Myocyte (in vitro differentiated cells): ENCODE data around the gene FBXL19. TPM values are rescaled to one million over a fixed set of nuclear protein-coding genes. Genes with fewer than 3 reads are reported as not detected.
A peak's percentile ranks its signal among the peaks of the same experiment; 100 is the strongest.

Experiments used
- DNase-seq: peaks from one replicate; pipeline ENCODE4 v3.0.0-alpha.2; 2012; ENCODE audit warnings: low read depth
- microRNA counts: library from miRNA; unstranded; fragments of <30 nt; microRNA quantifications from one replicate; lab custom pipeline; 2016
- microRNA-seq: library from miRNA; unstranded; fragments of <30 nt; microRNA quantifications from one replicate; pipeline ENCODE4, GENCODE V29; 2016
- total RNA-seq: library from RNA; depleted of rRNA; stranded (reverse); fragments of >200 nt; gene quantifications from 2 replicates; pipeline ENCODE4 v1.2.3, GENCODE V29; 2014

FBXL19 gene
- total RNA-seq, 1 donor from 2014 or later = 11.6 TPM

GRCh38 chr16:30985401-30986128 lies 62.2 kb downstream of the FBXL19 start:
- DNase-seq = peak; percentile 96

GRCh38 chr16:30986129-30986991 lies 63.0 kb downstream of the FBXL19 start:
- DNase-seq = no peak

- no peak for DNase-seq
Observed at GRCh38 chr16:30987581-30988190, 64.3 kb downstream of the FBXL19 start.

GRCh38 chr16:30989469-30990047 lies 66.2 kb downstream of the FBXL19 start:
- no peak for DNase-seq

GRCh38 chr16:30990105-30990504 lies 66.7 kb downstream of the FBXL19 start:
- no peak for DNase-seq

GRCh38 chr16:30991052-30991451 lies 67.7 kb downstream of the FBXL19 start:
- no peak for DNase-seq

- DNase-seq = no peak
Observed at GRCh38 chr16:30992276-30992780, 69.0 kb downstream of the FBXL19 start.

GRCh38 chr16:30992931-30993816 lies 69.8 kb downstream of the FBXL19 start:
- no peak for DNase-seq

GRCh38 chr16:30995927-30996323 lies 72.6 kb downstream of the FBXL19 start:
- DNase-seq = no peak

GRCh38 chr16:30996324-30996984 lies 73.1 kb downstream of the FBXL19 start:
- no peak for DNase-seq

GRCh38 chr16:30996985-30997724 lies 73.8 kb downstream of the FBXL19 start:
- peak; percentile 81 for DNase-seq

- DNase-seq = peak; percentile 94
Observed at GRCh38 chr16:30997725-30998711, 74.6 kb downstream of the FBXL19 start.

MicroRNA genes within 50 kb of the gene (microRNA counts, 767-probe panel; counts per million panel counts)
- not detected for microRNA hsa-miR-762 (lab: Ali Mortazavi, UCI)

Small RNA genes within 50 kb of the gene (microRNA-seq; reads per million reads assigned to microRNA genes)
- gene MIR4519 (not detected), gene MIR762 (not detected)

Other genes with a start within 250 kb of the FBXL19 start
- gene SRCAP, start 224.4 kb upstream of the FBXL19 start, total RNA-seq = 13.9 TPM in 2 replicates
- gene PHKG2, start 175.1 kb upstream of the FBXL19 start, total RNA-seq = 34.4 and 42.1 TPM in 2 replicates
- 3.9 and 4.1 TPM in 2 replicates for gene CFAP119, start 161.5 kb upstream of the FBXL19 start, total RNA-seq
- gene RNF40, start 161.2 kb upstream of the FBXL19 start, total RNA-seq = 67.8 and 69.5 TPM in 2 replicates
- 24.3 and 28.7 TPM in 2 replicates for gene ZNF629, start 136.4 kb upstream of the FBXL19 start, total RNA-seq
- 25.4 and 35.4 TPM in 2 replicates for gene BCL7C, start 29.5 kb upstream of the FBXL19 start, total RNA-seq
- 4.2 and 5.6 TPM in 2 replicates for gene CTF1, start 27.0 kb upstream of the FBXL19 start, total RNA-seq
- 53.9 and 60.0 TPM in 2 replicates for gene ORAI3, start 25.5 kb downstream of the FBXL19 start, total RNA-seq
- 3.3 and 5.8 TPM in 2 replicates for gene SETD1A, start 34.2 kb downstream of the FBXL19 start, total RNA-seq
- gene HSD3B7, start 61.6 kb downstream of the FBXL19 start, total RNA-seq = 98.3 and 128 TPM in 2 replicates
- 0.86 and 1.3 TPM in 2 replicates for gene STX1B, start 87.1 kb downstream of the FBXL19 start, total RNA-seq
- gene STX4, start 110.0 kb downstream of the FBXL19 start, total RNA-seq = 47.3 and 51.0 TPM in 2 replicates
- gene ZNF668, start 150.7 kb downstream of the FBXL19 start, total RNA-seq = 45.4 and 65.3 TPM in 2 replicates
- gene ZNF646, start 150.8 kb downstream of the FBXL19 start, total RNA-seq = 17.6 and 29.6 TPM in 2 replicates
- gene PRSS53, start 165.4 kb downstream of the FBXL19 start, total RNA-seq = 3.9 and 4.1 TPM in 2 replicates
- gene VKORC1, start 171.2 kb downstream of the FBXL19 start, total RNA-seq = 143 and 171 TPM in 2 replicates
- gene BCKDK, start 184.8 kb downstream of the FBXL19 start, total RNA-seq = 158 and 239 TPM in 2 replicates
- 46.7 and 53.5 TPM in 2 replicates for gene KAT8, start 194.1 kb downstream of the FBXL19 start, total RNA-seq
- gene PRSS8, start 212.2 kb downstream of the FBXL19 start, total RNA-seq = 0.08 TPM in 1 of 2 replicates, not detected in the other
- 0.51 and 1.6 TPM in 2 replicates for gene PRSS36, start 226.5 kb downstream of the FBXL19 start, total RNA-seq